K562 (cell line): ENCODE measurements around the gene NDUFAF4. TPM values are rescaled to one million over a fixed set of nuclear protein-coding genes. Genes with fewer than 3 reads are reported as not detected.

Experiments used
- ATAC-seq: fragments of 200-7000 bp; cut with Tn5 transposase; 3 replicates; pipeline ENCODE4 v1.9.1; 2020; ENCODE audit warnings: moderate library complexity
- BruUV-seq: library from RNA; stranded (reverse); fragments of 400-500 nt; replicated peaks from 2 replicates; lab custom pipeline; 2021; lab: Mats Ljungman, UMichigan
- CTCF ChIA-PET: fragments of 300-600 bp; formaldehyde crosslinking; extraction: SDS; loops from one replicate; lab custom pipeline; 2021; ENCODE audit warnings: low intra/inter-chr PET ratio; lab: Yijun Ruan, JAX
- POLR2A ChIA-PET: fragments of 300-600, 350-650 bp; sonication (Branson Sonifier 250); formaldehyde crosslinking; extraction: SDS; loops from one replicate; lab custom pipeline; 2021; ENCODE audit warnings: antibody characterized with exemption, inconsistent platforms; lab: Yijun Ruan, JAX
- DNase-seq, 4 experiments: peaks; one replicate each; pipeline versions ENCODE4 v3.0.0 to v3.0.0-alpha.2; 2011 to 2018; ENCODE audit warnings: low spot score in 3 of 4, mixed read lengths in 3 of 4; ENCODE audit errors: extremely low read depth in 1 of 4
- FAIRE-seq: peaks from 2 replicates; lab custom pipeline; 2011; peaks lifted over from hg19 to GRCh38; lab: Jason Lieb, UNC
- H2AFZ ChIP-seq: 2 replicates; pipeline ENCODE4 v1.6.0; 2011; ENCODE audit warnings: low read depth, low read length, control low read depth, inconsistent platforms
- H3K27ac ChIP-seq: fragments of 200-600 bp; 3 replicates; pipeline ENCODE4 v1.8.0; 2011; ENCODE audit warnings: low read depth, mild to moderate bottlenecking, control low read depth, inconsistent platforms, low read length, moderate library complexity, mixed read lengths; ENCODE audit errors: extremely low read depth
- H3K27me3 ChIP-seq, 2 experiments: fragments of 300-600 bp in 1 of 2; 2 replicates in 1 of 2; 3 replicates in 1 of 2; pipeline versions ENCODE4 v1.6.0 to v1.8.0; 2011; ENCODE audit warnings: inconsistent platforms in 2 of 2, low read length in 2 of 2, mild to moderate bottlenecking in 1 of 2, mixed read lengths in 1 of 2, moderate library complexity in 1 of 2; ENCODE audit not compliant: control insufficient read depth in 2 of 2, insufficient read depth in 2 of 2
- H3K36me3 ChIP-seq: fragments of 300-600 bp; 3 replicates; pipeline ENCODE4 v1.8.0; 2011; ENCODE audit warnings: mild to moderate bottlenecking, low read length, inconsistent platforms; ENCODE audit not compliant: control insufficient read depth, insufficient read depth
- H3K4me1 ChIP-seq, 2 experiments: fragments of 200-600 bp in 1 of 2; replicated peaks in 1 of 2; 2 replicates in 1 of 2; 3 replicates in 1 of 2; pipeline versions ENCODE4 v1.5.1 to v1.8.0; 2011; ENCODE audit warnings: inconsistent platforms in 2 of 2, low read length in 2 of 2, mild to moderate bottlenecking in 1 of 2, mixed read lengths in 1 of 2, moderate library complexity in 1 of 2; ENCODE audit not compliant: control insufficient read depth in 2 of 2, insufficient read depth in 2 of 2
- H3K4me2 ChIP-seq: 2 replicates; pipeline ENCODE4 v1.6.1; 2011; ENCODE audit warnings: low read length, control low read depth, inconsistent platforms, mixed read lengths; ENCODE audit not compliant: insufficient read depth
- H3K4me3 ChIP-seq: fragments of 200-600 bp; sonication (generic), shearing (Covaris generic); 2 replicates; pipeline ENCODE4 v1.5.1; 2016; ENCODE audit warnings: control low read depth, inconsistent platforms
- H3K79me2 ChIP-seq: fragments of 200-600 bp; 3 replicates; pipeline ENCODE4 v1.8.0; 2011; ENCODE audit warnings: low read length, inconsistent platforms; ENCODE audit not compliant: control insufficient read depth, insufficient read depth
- H3K9ac ChIP-seq, 2 experiments: 2 replicates each; pipeline versions ENCODE4 v1.6.0 to v1.6.1; 2011; ENCODE audit warnings: low read depth in 2 of 2, low read length in 2 of 2, control low read depth in 1 of 2, inconsistent platforms in 1 of 2, mild to moderate bottlenecking in 1 of 2, mixed read lengths in 1 of 2; ENCODE audit not compliant: insufficient read depth in 1 of 2
- H3K9me1 ChIP-seq: one replicate; pipeline ENCODE4 v1.6.0; 2011; ENCODE audit warnings: inconsistent platforms, mild to moderate bottlenecking, low read length, moderate library complexity; ENCODE audit not compliant: control insufficient read depth, insufficient read depth
- H3K9me3 ChIP-seq: replicated peaks from 2 replicates; pipeline ENCODE4 v1.5.1; 2011; ENCODE audit warnings: low read depth, low read length, inconsistent platforms; ENCODE audit not compliant: control insufficient read depth, insufficient read depth
- H4K20me1 ChIP-seq: replicated peaks from 2 replicates; pipeline ENCODE4 v1.6.1; 2011; ENCODE audit warnings: low read length, inconsistent platforms, mixed read lengths; ENCODE audit not compliant: control insufficient read depth, insufficient read depth
- ARNT ChIP-seq, 2 experiments: fragments of 450-650 bp; IDR thresholded peaks; 2 replicates each; pipeline ENCODE4 v1.6.1; 2016; ENCODE audit warnings: mild to moderate bottlenecking in 1 of 2
- CEBPG ChIP-seq, 3 experiments: fragments of 200-800 bp in 1 of 3; sonication (Bioruptor generic) in 1 of 3; sonication (generic) in 1 of 3; formaldehyde crosslinking in 1 of 3; IDR thresholded peaks in 2 of 3; conservative IDR thresholded peaks in 1 of 3; 2 replicates each; pipeline versions ENCODE4 v1.6.1 to v1.8.0; 2016 to 2022; ENCODE audit warnings: missing compliant biosample characterization in 2 of 3, missing genetic modification characterization in 2 of 3, mild to moderate bottlenecking in 1 of 3, missing genetic modification reagents in 1 of 3
- FOXK2 ChIP-seq, 2 experiments: fragments of 450-650 bp; IDR thresholded peaks in 1 of 2; conservative IDR thresholded peaks in 1 of 2; 2 replicates each; pipeline ENCODE4 v1.6.1; 2016; ENCODE audit warnings: low read depth in 2 of 2, mild to moderate bottlenecking in 1 of 2
- MTF1 ChIP-seq: fragments of 250-450 bp; sonication (Bioruptor Pico); IDR thresholded peaks from 2 replicates; pipeline ENCODE4 v1.9.0; 2021; ENCODE audit warnings: moderate library complexity, mild to moderate bottlenecking, inconsistent platforms, borderline replicate concordance
- RNF2 ChIP-seq: sonication (generic); IDR thresholded peaks from 2 replicates; pipeline ENCODE4 v1.6.1; 2016
- TOE1 ChIP-seq, 2 experiments: fragments of 450-650 bp in 1 of 2; sonication (generic) in 1 of 2; formaldehyde crosslinking in 1 of 2; IDR thresholded peaks; 2 replicates each; pipeline versions ENCODE4 v1.7.1 to v1.8.0; 2016 to 2022; ENCODE audit warnings: borderline replicate concordance in 2 of 2, mild to moderate bottlenecking in 2 of 2, antibody characterized with exemption in 1 of 2, inconsistent platforms in 1 of 2, low read depth in 1 of 2, missing genetic modification reagents in 1 of 2, moderate library complexity in 1 of 2
- XRCC3 ChIP-seq: fragments of 450-650 bp; IDR thresholded peaks from 2 replicates; pipeline ENCODE4 v1.6.1; 2017; ENCODE audit warnings: mild to moderate bottlenecking, moderate library complexity
- ZBTB11 ChIP-seq, 3 experiments: fragments of 200-800 bp in 1 of 3; fragments of 250-450 bp in 1 of 3; fragments of 450-650 bp in 1 of 3; sonication (Bioruptor Pico) in 1 of 3; sonication (Bioruptor generic) in 1 of 3; formaldehyde crosslinking in 1 of 3; IDR thresholded peaks; 2 replicates each; pipeline versions ENCODE4 v1.6.1 to v1.8.0; 2016 to 2022; ENCODE audit warnings: mild to moderate bottlenecking in 2 of 3, missing genetic modification characterization in 2 of 3, missing compliant biosample characterization in 1 of 3, moderate library complexity in 1 of 3
- ZBTB7A ChIP-seq: IDR thresholded peaks from 2 replicates; pipeline ENCODE4 v1.6.1; 2011; ENCODE audit warnings: low read depth, mild to moderate bottlenecking, low read length, moderate library complexity, borderline replicate concordance; ENCODE audit not compliant: control insufficient read depth
- ZNF24 ChIP-seq: fragments of 450-650 bp; IDR thresholded peaks from 2 replicates; pipeline ENCODE4 v1.6.1; 2016
- WGBS: fragments of 100-300 bp; shearing (Covaris generic); methylation state at CpG from one replicate; pipeline ENCODE4 v1.1.6; 2016; ENCODE audit warnings: low coverage, mixed read lengths; ENCODE audit not compliant: insufficient coverage; ENCODE audit errors: missing lambda C conversion rate; 5-methylcytosine and 5-hydroxymethylcytosine counted together
- in situ Hi-C: fragments of 300-500 bp; cut with MboI; formaldehyde crosslinking; loops from 4 replicates; pipeline ENCODE4 v1.15.0; 2018; ENCODE audit warnings: inconsistent platforms, mixed read lengths
- intact Hi-C: fragments of 100-400 bp; cut with micrococcal nuclease; formaldehyde crosslinking; loops from 2 replicates; pipeline ENCODE4 v1.14.2; 2022
- polyA plus RNA-seq, 8 experiments: library from polyadenylated mRNA; depleted of rRNA in 4 of 8; stranded (reverse) in 5 of 8; unstranded in 3 of 8; fragments of >200 nt; fragmentation: Nextera tagmentation in 2 of 8; fragmentation: Illumina TruSeq in 1 of 8; extraction: Ambion mirVana in 2 of 8; extraction: Trizol in 1 of 8; gene quantifications; 2 replicates each; pipeline versions ENCODE4 v1.2.1 to v1.2.3, GENCODE V29; 2011 to 2014; ENCODE audit warnings: inconsistent platforms in 1 of 8, missing spikeins in 1 of 8
- total RNA-seq, 7 experiments: library from RNA; depleted of rRNA in 6 of 7; stranded (reverse); fragments of >200 nt in 6 of 7; fragmentation: Illumina TruSeq in 2 of 7; extraction: Trizol in 2 of 7; gene quantifications; 2 replicates each; pipeline versions ENCODE4 v1.2.1 to v1.2.3, GENCODE V29; 2011 to 2021; ENCODE audit warnings: low replicate concordance in 1 of 7
- TF ChIP-seq, protein P1 (sequence below), 2 experiments: fragments of 450-650 bp; conservative IDR thresholded peaks; 2 replicates each; pipeline ENCODE4 v1.6.1; 2017; ENCODE audit warnings: mild to moderate bottlenecking in 2 of 2, moderate library complexity in 2 of 2

Gene NDUFAF4
- total and polyA plus RNA-seq, 9 of the 15 experiments (the other 6 are each of a cell fraction or from before 2014, with no cell fraction given): 45.0 to 418 (median 136) TPM

DNA sequence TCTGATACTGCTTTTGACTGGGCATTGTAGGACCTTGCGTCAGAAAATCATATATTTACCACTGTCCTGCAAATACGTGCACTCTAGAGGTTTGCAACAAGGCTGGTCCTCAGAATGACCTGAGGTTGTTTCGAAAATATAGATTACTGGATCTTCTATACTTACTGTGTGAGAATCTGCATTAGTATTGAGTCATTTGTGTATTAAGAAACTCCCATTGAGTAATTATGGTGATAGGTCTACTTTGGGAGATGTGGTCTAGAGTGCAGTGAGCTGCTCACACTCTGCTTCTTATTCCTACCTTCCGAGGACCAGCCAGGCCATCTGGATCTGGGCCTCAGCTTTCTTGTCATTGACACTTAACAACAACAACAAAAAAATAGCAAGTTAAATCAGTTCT lies 36.4 kb upstream of the NDUFAF4 start:
- CTCF ChIA-PET: no interaction called here
- 47% methylated on average over 4 of the region's 4 CpGs for whole genome bisulfite sequencing
- no peaks in the 10 kb centered on the region for H4K20me1 ChIP-seq

More for the DNA sequence above, 36.4 kb upstream of the NDUFAF4 start:
- H3K79me2 ChIP-seq: no peaks in the 10 kb centered on the region
- ATAC-seq: no peak
- intact Hi-C loops: no loop called here
- H3K9me3 ChIP-seq: no peaks in the 10 kb centered on the region
- POLR2A ChIA-PET: no interaction called here
- no peak overlapping the region for H3K4me3 ChIP-seq
- peaks cover 0 to 6% of the 10 kb centered on the region in 2 experiments; a peak in 3 of 5 replicates for H3K4me1 ChIP-seq
- no peak for DNase-seq
- TF ChIP-seq ZBTB11 (CRISPR knock-in tag; IDR thresholded peaks at IDR 0.05): no peak
- no peak for TF ChIP-seq ZNF24
- TF ChIP-seq MTF1 (CRISPR knock-in tag): no peak
- no peak for TF ChIP-seq ZBTB7A
- no peak for TF ChIP-seq CEBPG (CRISPR knock-in tag; IDR thresholded peaks at IDR 0.05)
- no peak for TF ChIP-seq CEBPG (tag; conservative IDR thresholded peaks at IDR 0.05 in 1 of 2, IDR thresholded peaks at IDR 0.05 in 1 of 2)
- no peak for TF ChIP-seq RNF2
- TF ChIP-seq FOXK2 (conservative IDR thresholded peaks at IDR 0.05 in 1 of 2, IDR thresholded peaks at IDR 0.05 in 1 of 2; ENCODE audit: low read depth in 2 of 2): no peak
- no peak for TF ChIP-seq XRCC3
- TF ChIP-seq, protein P1, sequence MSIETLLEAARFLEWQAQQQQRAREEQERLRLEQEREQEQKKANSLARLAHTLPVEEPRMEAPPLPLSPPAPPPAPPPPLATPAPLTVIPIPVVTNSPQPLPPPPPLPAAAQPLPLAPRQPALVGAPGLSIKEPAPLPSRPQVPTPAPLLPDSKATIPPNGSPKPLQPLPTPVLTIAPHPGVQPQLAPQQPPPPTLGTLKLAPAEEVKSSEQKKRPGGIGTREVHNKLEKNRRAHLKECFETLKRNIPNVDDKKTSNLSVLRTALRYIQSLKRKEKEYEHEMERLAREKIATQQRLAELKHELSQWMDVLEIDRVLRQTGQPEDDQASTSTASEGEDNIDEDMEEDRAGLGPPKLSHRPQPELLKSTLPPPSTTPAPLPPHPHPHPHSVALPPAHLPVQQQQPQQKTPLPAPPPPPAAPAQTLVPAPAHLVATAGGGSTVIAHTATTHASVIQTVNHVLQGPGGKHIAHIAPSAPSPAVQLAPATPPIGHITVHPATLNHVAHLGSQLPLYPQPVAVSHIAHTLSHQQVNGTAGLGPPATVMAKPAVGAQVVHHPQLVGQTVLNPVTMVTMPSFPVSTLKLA (conservative IDR thresholded peaks at IDR 0.05): no peak
- TF ChIP-seq ARNT (IDR thresholded peaks at IDR 0.05): no peak
- TF ChIP-seq TOE1 (IDR thresholded peaks at IDR 0.05; ENCODE audit: borderline replicate concordance): no peak
- no peak for TF ChIP-seq TOE1 (CRISPR knock-in tag; IDR thresholded peaks at IDR 0.05; ENCODE audit: borderline replicate concordance, low read depth)
- FAIRE-seq: no peak
- no peak overlapping the region for H3K4me2 ChIP-seq
- BruUV-seq: no TSS peak
- H3K9ac ChIP-seq: no peak overlapping the region
- no peaks in the 10 kb centered on the region for H3K9me1 ChIP-seq
- H3K27me3 ChIP-seq: no peaks in the 10 kb centered on the region; a peak in 1 of 5 replicates
- H3K27ac ChIP-seq: no peak overlapping the region
- in situ Hi-C loops: no loop called here
- no peaks in the 10 kb centered on the region for H3K36me3 ChIP-seq
- no peak overlapping the region for H2AFZ ChIP-seq
